ENCODE data around the gene CHST7. TPM values are rescaled to one million over a fixed set of nuclear protein-coding genes. Genes with fewer than 3 reads are reported as not detected.

The CHST7 gene
- total and polyA plus RNA-seq, 2 of the 13 experiments (the other 11 are each of a cell fraction or from before 2014, with no cell fraction given) = 2.4 to 5.2 TPM

DNA sequence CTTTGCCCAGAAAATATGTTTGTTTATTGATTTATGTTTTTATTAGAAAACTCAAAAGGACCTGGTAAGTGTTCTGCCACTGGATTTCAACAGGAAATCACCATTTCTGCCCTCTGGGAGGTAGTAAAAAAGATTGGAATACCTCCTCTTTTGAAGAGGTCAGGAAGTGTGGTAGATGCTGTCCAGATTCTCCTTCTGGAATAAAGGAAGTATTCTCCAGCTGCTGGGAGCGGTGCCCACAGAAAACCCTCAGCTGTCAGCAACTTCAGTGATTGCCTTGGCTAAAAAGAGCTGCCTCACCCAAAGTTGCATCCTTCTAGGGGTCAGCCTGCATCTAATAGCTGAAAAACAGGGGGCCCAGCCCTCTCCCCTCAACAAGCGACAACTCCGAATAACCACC, 14.5 kb upstream of the CHST7 start (continued):
- TF ChIP-seq, protein P1, sequence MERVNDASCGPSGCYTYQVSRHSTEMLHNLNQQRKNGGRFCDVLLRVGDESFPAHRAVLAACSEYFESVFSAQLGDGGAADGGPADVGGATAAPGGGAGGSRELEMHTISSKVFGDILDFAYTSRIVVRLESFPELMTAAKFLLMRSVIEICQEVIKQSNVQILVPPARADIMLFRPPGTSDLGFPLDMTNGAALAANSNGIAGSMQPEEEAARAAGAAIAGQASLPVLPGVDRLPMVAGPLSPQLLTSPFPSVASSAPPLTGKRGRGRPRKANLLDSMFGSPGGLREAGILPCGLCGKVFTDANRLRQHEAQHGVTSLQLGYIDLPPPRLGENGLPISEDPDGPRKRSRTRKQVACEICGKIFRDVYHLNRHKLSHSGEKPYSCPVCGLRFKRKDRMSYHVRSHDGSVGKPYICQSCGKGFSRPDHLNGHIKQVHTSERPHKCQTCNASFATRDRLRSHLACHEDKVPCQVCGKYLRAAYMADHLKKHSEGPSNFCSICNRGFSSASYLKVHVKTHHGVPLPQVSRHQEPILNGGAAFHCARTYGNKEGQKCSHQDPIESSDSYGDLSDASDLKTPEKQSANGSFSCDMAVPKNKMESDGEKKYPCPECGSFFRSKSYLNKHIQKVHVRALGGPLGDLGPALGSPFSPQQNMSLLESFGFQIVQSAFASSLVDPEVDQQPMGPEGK (CRISPR knock-in tag; IDR thresholded peaks at IDR 0.05) = no peak
- no peak for TF ChIP-seq HNF1B (CRISPR knock-in tag; IDR thresholded peaks at IDR 0.05)

DNA sequence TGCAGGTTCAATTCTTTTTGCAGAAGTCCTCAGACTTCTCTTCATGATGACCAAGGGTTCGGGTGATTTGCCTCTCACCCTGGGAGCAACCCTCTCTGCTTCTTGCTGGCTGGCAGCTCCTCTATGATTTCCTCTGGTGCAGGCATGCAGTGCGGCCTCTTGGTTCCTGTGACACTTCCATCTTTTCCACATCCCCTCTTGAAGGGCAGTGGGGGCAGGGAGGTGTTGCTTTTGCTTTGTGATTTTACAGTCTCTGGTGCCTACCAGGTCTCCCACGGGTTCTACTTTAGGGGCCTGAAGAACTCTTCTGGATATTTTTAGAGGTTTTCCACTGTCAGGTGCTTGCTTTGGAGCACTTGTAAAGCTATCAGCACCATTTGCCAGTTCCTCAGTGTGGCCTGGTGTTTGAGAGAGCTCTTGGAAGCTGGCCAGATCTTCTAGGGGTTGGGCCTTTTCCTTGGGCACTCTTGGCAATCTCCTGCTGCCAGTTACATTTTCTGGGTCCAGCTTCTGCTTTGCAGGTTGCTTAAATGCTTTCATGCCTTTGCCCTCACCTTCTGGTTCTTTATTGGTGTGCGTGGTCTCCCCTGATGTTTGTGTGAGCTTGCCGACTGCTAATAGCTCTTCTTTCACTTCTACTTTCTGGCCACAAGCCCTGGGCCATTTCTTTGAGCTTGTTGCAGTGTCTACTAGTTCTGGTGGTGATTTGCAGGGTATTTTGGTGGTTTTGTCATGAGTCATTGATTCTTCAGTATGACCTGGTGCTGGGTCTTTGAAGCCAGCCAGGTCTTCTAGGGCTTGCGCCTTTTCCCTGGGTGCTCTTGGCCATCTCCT, 11.5 kb upstream of the CHST7 start:
- TF ChIP-seq ARNT2 (CRISPR knock-in tag; IDR thresholded peaks at IDR 0.05; ENCODE audit: low read depth) = no peak
- no peak for TF ChIP-seq ZNF121 (CRISPR knock-in tag; IDR thresholded peaks at IDR 0.05)
- no peak for TF ChIP-seq CENPBD1 (CRISPR knock-in tag; IDR thresholded peaks at IDR 0.05; ENCODE audit: borderline replicate concordance, low read depth)
- TF ChIP-seq, protein P2, sequence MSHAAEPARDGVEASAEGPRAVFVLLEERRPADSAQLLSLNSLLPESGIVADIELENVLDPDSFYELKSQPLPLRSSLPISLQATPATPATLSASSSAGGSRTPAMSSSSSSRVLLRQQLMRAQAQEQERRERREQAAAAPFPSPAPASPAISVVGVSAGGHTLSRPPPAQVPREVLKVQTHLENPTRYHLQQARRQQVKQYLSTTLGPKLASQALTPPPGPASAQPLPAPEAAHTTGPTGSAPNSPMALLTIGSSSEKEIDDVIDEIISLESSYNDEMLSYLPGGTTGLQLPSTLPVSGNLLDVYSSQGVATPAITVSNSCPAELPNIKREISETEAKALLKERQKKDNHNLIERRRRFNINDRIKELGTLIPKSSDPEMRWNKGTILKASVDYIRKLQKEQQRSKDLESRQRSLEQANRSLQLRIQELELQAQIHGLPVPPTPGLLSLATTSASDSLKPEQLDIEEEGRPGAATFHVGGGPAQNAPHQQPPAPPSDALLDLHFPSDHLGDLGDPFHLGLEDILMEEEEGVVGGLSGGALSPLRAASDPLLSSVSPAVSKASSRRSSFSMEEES (CRISPR knock-in tag; IDR thresholded peaks at IDR 0.05) = no peak
- TF ChIP-seq SRSF4 (IDR thresholded peaks at IDR 0.05; ENCODE audit: low read depth, low read length, poor library complexity, severe bottlenecking) = no peak
- Histone ChIP-seq H3K36me3 (replicated peaks in 1 of 2; ENCODE audit: control insufficient read depth in 1 of 2, insufficient read depth in 2 of 2, low read length in 2 of 2) (no peaks in the 10 kb centered on the region), H3K9ac (ENCODE audit: insufficient read depth, low read depth, low read length) (no peak overlapping the region), H3K4me3 (replicated peaks in 1 of 3; ENCODE audit: insufficient read depth in 1 of 3, low read depth in 2 of 3, low read length in 3 of 3) (no peak overlapping the region), H3K27ac (ENCODE audit: extremely low read length, insufficient read depth, low read length) (no peak overlapping the region), H4K20me1 (ENCODE audit: insufficient read depth, low read length) (no peaks in the 10 kb centered on the region), H3K27me3 (ENCODE audit: control insufficient read depth in 1 of 2, insufficient read depth in 2 of 2, low read length in 2 of 2) (no peaks in the 10 kb centered on the region), H2AFZ (ENCODE audit: low read length) (no peak overlapping the region), H3K79me2 (ENCODE audit: insufficient read depth, low read length) (no peaks in the 10 kb centered on the region), H3K4me1 (ENCODE audit: insufficient read depth, low read length) (no peaks in the 10 kb centered on the region), H3K9me3 (ENCODE audit: low read length) (no peaks in the 10 kb centered on the region), H3K4me2 (ENCODE audit: low read depth, low read length) (no peak overlapping the region)
- no TSS peak for BruUV-seq (replicated peaks)
- intact Hi-C loops (cut with micrococcal nuclease; ENCODE audit: unreplicated experiment) (no loop called here), in situ Hi-C loops (cut with HindIII; ENCODE audit: extremely low pct_ligation_motif_present, low pct_unique_long_range_greater_than_20kb) (no loop called here)
- no peak for FAIRE-seq
- no peak for ATAC-seq
- POLR2A ChIA-PET = no interaction called here
- no peak for DNase-seq (ENCODE audit: low spot score)
- WGBS (ENCODE audit: low lambda C conversion rate) = 98% methylated on average over 4 of the region's 6 CpGs
- CTCF ChIA-PET (ENCODE audit: low intra/inter-chr PET ratio, low total read pairs) = no interaction called here

All from HepG2 (cell line).